Activated CD4-positive, alpha-beta T cell treated with anti-CD3 and anti-CD28 coated beads for 36 hours (primary cell): Measurements from ENCODE around the gene SRRM2. TPM values are rescaled to one million over a fixed set of nuclear protein-coding genes. Genes with fewer than 3 reads are reported as not detected.

Experiments
- ATAC-seq: fragments of 200-7000 bp; cut with Tn5 transposase; one replicate; pipeline ENCODE4 v1.10.0; 2021; ENCODE audit warnings: mild to moderate bottlenecking, moderate library complexity
- CTCF ChIA-PET: fragments of 350-600 bp; sonication (Branson Sonifier 250); formaldehyde crosslinking; loops from one replicate; lab custom pipeline; 2021; ENCODE audit warnings: antibody characterized with exemption; lab: Charles Lee
- POLR2A ChIA-PET: fragments of 350-600 bp; sonication (Branson Sonifier 250); formaldehyde crosslinking; loops from one replicate; lab custom pipeline; 2021; ENCODE audit warnings: antibody characterized with exemption, inconsistent platforms; lab: Charles Lee
- DNase-seq: peaks from one replicate; pipeline ENCODE4 v3.0.0-alpha.2; 2020
- H3K27ac Mint-ChIP-seq: one replicate; pipeline ENCODE4 v1.8.0; 2021; ENCODE audit warnings: mixed read lengths
- H3K27me3 Mint-ChIP-seq: one replicate; pipeline ENCODE4 v1.8.0; 2021; ENCODE audit warnings: mixed read lengths
- H3K36me3 Mint-ChIP-seq: one replicate; pipeline ENCODE4 v1.8.0; 2021; ENCODE audit warnings: low read depth, mixed read lengths
- H3K4me1 Mint-ChIP-seq: one replicate; pipeline ENCODE4 v1.8.0; 2021; ENCODE audit warnings: mixed read lengths
- H3K4me3 Mint-ChIP-seq: one replicate; pipeline ENCODE4 v1.8.0; 2021; ENCODE audit warnings: mild to moderate bottlenecking, moderate library complexity, mixed read lengths
- H3K9me3 Mint-ChIP-seq: one replicate; pipeline ENCODE4 v1.8.0; 2021; ENCODE audit warnings: low read depth, mixed read lengths
- intact Hi-C, 2 experiments: fragments of 100-400 bp; cut with DNase I in 1 of 2; cut with micrococcal nuclease in 1 of 2; formaldehyde crosslinking; loops; one replicate each; pipeline versions ENCODE4 v1.14.2 to v1.15.1; 2022 to 2024; cut with DNase I, micrococcal nuclease
- total RNA-seq, 2 experiments: library from RNA; stranded (reverse); gene quantifications; one replicate each; pipeline ENCODE4 v1.2.3, GENCODE V29; 2021

Gene SRRM2
- total RNA-seq, 2 experiments from 2014 or later: 517 to 598 TPM

DNA sequence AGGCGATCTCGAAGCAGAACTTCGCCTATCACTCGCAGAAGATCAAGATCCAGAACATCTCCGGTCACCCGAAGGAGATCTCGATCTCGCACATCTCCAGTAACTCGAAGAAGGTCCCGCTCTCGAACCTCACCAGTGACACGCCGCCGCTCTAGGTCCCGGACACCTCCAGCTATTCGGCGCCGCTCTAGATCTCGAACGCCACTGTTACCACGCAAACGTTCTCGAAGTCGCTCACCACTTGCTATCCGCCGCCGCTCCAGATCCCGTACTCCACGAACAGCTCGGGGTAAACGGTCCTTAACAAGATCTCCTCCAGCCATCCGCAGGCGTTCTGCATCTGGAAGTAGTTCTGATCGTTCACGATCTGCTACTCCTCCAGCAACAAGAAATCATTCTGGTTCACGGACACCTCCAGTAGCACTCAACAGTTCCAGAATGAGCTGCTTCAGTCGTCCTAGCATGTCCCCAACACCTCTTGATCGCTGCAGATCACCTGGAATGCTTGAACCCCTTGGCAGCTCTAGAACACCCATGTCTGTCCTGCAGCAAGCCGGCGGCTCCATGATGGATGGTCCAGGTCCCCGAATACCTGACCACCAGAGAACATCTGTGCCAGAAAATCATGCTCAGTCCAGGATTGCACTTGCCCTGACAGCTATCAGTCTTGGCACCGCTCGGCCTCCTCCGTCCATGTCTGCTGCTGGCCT is 14.1 kb downstream of the SRRM2 start:
- intact Hi-C loops: no loop called here
- no peak overlapping the region for H3K27ac Mint-ChIP-seq
- DNase-seq: no peak
- H3K4me1 Mint-ChIP-seq: peaks cover 8% of the 10 kb centered on the region
- ChIA-PET CTCF (interaction anchor here (1.0 kb wide), 1 partner anchor 98 kb away, joined by 3 read pairs; no protein-coding TSS in a partner anchor), POLR2A (interaction anchor here (1.4 to 2.2 kb wide), 3 partner anchors 8 to 14 kb away, joined by 4 to 12 read pairs (median 5); partner anchors contain the start of gene SRRM2)
- H3K9me3 Mint-ChIP-seq: no peaks in the 10 kb centered on the region
- no peak for ATAC-seq
- H3K4me3 Mint-ChIP-seq: no peak overlapping the region
- no peaks in the 10 kb centered on the region for H3K27me3 Mint-ChIP-seq
- H3K36me3 Mint-ChIP-seq: peaks cover 88% of the 10 kb centered on the region

DNA sequence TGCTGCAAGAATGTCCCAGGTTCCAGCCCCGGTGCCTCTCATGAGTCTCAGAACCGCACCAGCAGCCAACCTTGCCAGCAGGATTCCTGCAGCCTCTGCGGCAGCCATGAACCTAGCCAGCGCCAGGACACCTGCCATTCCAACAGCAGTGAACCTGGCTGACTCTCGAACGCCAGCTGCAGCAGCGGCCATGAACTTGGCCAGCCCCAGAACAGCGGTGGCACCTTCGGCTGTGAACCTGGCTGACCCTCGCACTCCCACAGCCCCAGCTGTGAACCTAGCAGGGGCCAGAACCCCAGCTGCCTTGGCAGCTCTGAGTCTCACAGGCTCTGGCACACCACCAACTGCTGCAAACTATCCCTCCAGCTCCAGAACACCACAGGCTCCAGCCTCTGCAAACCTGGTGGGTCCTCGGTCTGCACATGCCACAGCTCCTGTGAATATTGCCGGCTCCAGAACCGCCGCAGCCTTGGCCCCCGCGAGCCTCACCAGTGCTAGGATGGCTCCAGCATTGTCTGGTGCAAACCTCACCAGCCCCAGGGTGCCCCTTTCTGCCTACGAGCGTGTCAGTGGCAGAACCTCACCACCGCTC is 14.8 kb downstream of the SRRM2 start:
- Mint-ChIP-seq H3K36me3 (peaks cover 84% of the 10 kb centered on the region), H3K27ac (no peak overlapping the region), H3K4me3 (no peak overlapping the region), H3K4me1 (peaks cover 8% of the 10 kb centered on the region), H3K27me3 (no peaks in the 10 kb centered on the region), H3K9me3 (no peaks in the 10 kb centered on the region)
- ChIA-PET CTCF (interaction anchor here (1.0 kb wide), 1 partner anchor 99 kb away, joined by 3 read pairs; no protein-coding TSS in a partner anchor), POLR2A (interaction anchor here (0.5 to 2.2 kb wide), 6 partner anchors 9 to 178 kb away, joined by 3 to 12 read pairs (median 4); partner anchors contain the start of gene SRRM2)
- ATAC-seq: no peak
- no peak for DNase-seq
- intact Hi-C loops: no loop called here

DNA sequence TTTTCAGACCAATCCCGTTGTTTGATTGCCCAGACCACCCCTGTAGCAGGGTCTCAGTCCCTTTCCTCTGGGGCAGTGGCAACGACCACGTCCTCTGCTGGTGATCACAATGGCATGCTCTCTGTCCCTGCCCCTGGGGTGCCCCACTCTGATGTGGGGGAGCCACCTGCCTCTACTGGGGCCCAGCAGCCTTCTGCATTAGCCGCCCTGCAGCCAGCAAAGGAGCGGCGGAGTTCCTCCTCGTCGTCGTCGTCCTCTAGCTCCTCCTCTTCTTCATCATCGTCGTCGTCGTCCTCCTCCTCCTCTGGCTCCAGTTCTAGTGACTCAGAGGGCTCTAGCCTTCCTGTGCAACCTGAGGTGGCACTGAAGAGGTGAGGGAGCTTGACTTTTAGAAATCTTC is 15.5 kb downstream of the SRRM2 start:
- DNase-seq (no peak), ATAC-seq (no peak)
- no peak overlapping the region for H3K27ac Mint-ChIP-seq
- H3K4me1 Mint-ChIP-seq: peaks cover 7% of the 10 kb centered on the region
- peaks cover 82% of the 10 kb centered on the region for H3K36me3 Mint-ChIP-seq
- intact Hi-C loops: no loop called here
- no peak overlapping the region for H3K4me3 Mint-ChIP-seq
- ChIA-PET POLR2A (interaction anchor here (0.5 to 2.2 kb wide), 4 partner anchors 10 to 178 kb away, joined by 3 to 12 read pairs (median 4); no protein-coding TSS in a partner anchor), CTCF (interaction anchor here (0.5 to 1.0 kb wide), 2 partner anchors 36 to 101 kb away, joined by 3 read pairs; no protein-coding TSS in a partner anchor)
- no peaks in the 10 kb centered on the region for H3K9me3 Mint-ChIP-seq
- H3K27me3 Mint-ChIP-seq: no peaks in the 10 kb centered on the region

DNA sequence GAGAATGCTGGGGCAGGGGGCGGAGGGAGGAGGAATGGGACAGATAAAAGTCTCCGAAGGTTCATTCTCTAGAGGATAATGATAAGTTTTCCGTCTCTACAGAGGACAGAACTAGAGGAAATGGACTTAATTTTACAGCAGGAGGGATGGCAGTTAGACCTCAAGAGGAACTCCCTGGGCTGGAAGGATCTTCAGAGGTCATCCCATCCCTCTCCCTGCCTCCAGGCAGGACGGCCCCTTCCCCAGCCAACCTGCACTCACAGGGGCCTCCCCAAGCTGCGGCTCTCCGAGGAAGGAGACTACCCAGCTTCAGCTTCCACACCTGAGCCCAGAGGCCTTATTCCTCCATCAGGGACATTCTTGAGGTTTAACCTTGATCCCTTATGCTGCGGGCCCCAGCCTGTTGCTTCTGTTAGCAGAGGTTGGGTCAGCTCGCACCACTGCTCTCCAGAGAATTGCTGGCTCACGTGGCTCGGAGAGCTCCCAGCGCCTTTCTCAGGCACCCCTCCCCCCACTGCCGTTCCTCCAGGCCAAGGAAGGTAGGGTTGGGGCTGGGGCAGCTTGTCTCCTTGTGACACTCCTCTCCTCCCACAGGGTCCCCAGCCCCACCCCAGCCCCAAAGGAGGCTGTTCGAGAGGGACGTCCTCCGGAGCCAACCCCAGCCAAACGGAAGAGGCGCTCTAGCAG is 16.1 kb downstream of the SRRM2 start:
- Mint-ChIP-seq H3K4me3 (no peak overlapping the region), H3K4me1 (peaks cover 7% of the 10 kb centered on the region), H3K27ac (no peak overlapping the region), H3K36me3 (peaks cover 75% of the 10 kb centered on the region), H3K27me3 (no peaks in the 10 kb centered on the region), H3K9me3 (no peaks in the 10 kb centered on the region)
- intact Hi-C loops: no loop called here
- POLR2A ChIA-PET: interaction anchor here (0.6 to 2.2 kb wide), 4 partner anchors 10 to 1102 kb away, joined by 3 to 12 read pairs (median 4); no protein-coding TSS in a partner anchor
- no peak for DNase-seq
- no peak for ATAC-seq
- CTCF ChIA-PET: interaction anchor here (0.5 to 1.0 kb wide), 2 partner anchors 36 to 100 kb away, joined by 3 read pairs; no protein-coding TSS in a partner anchor

DNA sequence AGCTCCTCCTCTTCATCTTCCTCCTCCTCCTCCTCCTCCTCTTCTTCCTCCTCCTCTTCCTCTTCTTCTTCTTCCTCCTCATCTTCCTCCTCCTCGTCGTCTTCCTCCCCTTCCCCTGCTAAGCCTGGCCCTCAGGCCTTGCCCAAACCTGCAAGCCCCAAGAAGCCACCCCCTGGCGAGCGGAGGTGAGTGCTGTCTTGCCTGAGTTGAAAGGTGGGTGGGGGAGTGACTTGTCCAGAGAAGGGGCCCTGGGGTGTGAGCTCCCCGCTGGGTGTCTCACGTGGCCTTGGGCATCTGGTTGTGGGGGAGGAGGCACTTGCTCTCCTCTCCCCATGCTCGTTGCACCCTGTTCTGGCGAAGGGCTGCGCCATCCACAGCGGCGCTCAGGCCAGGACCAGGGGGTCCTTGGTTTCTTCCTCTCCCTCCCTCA is 16.7 kb downstream of the SRRM2 start:
- H3K36me3 Mint-ChIP-seq: peaks cover 70% of the 10 kb centered on the region
- no peak for ATAC-seq

DNA sequence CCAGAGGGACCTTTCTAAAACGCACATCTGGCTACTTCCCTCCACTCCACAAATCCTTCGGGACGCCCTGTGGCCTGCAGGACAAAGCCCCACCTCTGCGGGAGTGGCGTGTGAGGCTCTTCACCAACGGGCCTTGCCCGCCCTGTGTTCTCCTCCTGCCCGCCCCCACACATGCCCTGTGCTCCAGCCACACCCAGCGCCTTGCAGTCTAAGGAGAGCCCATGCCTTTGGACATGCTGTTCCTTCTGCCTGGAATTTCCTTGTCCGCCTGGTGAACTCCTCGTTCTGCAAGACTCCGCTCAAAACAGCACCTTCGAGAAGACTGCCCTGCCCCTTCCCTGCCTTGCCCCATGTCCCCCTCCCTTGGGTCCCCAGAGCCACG is 17.2 kb downstream of the SRRM2 start:
- DNase-seq (no peak), ATAC-seq (no peak)
- Mint-ChIP-seq H3K27ac (no peak overlapping the region), H3K27me3 (no peaks in the 10 kb centered on the region), H3K36me3 (peaks cover 64% of the 10 kb centered on the region), H3K4me3 (no peak overlapping the region), H3K9me3 (no peaks in the 10 kb centered on the region), H3K4me1 (peaks cover 7% of the 10 kb centered on the region)
- intact Hi-C loops: no loop called here
- POLR2A ChIA-PET: no interaction called here
- CTCF ChIA-PET: interaction anchor here (0.6 kb wide), 1 partner anchor 16 kb away, joined by 3 read pairs; no protein-coding TSS in a partner anchor

More for the DNA sequence above, 16.7 kb downstream of the SRRM2 start:
- ChIA-PET CTCF (no interaction called here), POLR2A (interaction anchor here (0.6 kb wide), 1 partner anchor 1102 kb away, joined by 4 read pairs; no protein-coding TSS in a partner anchor)
- no peak for DNase-seq
- no peaks in the 10 kb centered on the region for H3K27me3 Mint-ChIP-seq
- peaks cover 7% of the 10 kb centered on the region for H3K4me1 Mint-ChIP-seq
- intact Hi-C loops: no loop called here
- H3K9me3 Mint-ChIP-seq: no peaks in the 10 kb centered on the region
- H3K4me3 Mint-ChIP-seq: no peak overlapping the region
- no peak overlapping the region for H3K27ac Mint-ChIP-seq

DNA sequence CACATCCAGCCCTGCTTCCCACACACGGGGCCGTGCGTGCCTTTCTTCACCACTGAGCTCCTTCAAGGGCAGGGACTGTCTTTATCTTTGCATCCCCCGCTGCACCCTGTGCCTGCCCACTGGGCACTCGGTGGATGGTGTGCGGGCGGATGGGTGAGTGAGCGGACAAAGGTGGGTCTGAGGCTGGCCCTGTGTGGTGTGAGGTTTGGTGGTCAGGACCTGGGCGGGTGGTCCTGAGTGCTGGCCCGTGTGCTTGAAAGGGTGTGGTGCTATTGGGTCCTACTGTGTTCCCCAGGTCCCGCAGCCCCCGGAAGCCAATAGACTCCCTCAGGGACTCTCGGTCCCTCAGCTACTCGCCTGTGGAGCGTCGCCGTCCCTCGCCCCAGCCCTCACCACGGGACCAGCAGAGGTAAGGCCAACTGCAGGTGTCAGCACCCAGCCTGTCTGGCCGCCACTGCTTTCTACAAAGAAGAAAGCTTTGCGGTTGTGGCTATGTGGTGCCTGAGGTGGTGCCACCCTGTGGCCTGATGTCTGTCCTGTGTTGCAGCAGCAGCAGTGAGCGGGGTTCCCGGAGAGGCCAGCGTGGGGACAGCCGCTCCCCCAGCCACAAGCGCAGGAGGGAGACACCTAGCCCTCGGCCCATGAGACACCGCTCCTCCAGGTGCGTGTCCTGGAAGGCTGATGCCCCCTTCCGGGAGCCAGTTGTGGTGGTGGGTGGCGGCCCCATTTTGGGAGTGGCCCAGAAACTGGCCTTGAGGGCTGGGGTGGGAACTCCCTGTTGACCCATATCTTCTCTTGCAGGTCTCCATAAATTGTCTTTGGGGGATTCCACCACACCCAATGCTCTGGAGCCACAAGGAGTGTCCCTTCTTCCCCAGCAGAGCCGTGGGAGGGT is 17.9 kb downstream of the SRRM2 start:
- ChIA-PET POLR2A (no interaction called here), CTCF (interaction anchor here (0.6 kb wide), 1 partner anchor 17 kb away, joined by 3 read pairs; no protein-coding TSS in a partner anchor)
- no peak overlapping the region for H3K4me3 Mint-ChIP-seq
- ATAC-seq (no peak), DNase-seq (peak; percentile 41)
- H3K27me3 Mint-ChIP-seq: no peaks in the 10 kb centered on the region
- H3K4me1 Mint-ChIP-seq: peaks cover 9% of the 10 kb centered on the region
- no peak overlapping the region for H3K27ac Mint-ChIP-seq
- no peaks in the 10 kb centered on the region for H3K9me3 Mint-ChIP-seq
- H3K36me3 Mint-ChIP-seq: peaks cover 58% of the 10 kb centered on the region
- intact Hi-C loops: no loop called here

DNA sequence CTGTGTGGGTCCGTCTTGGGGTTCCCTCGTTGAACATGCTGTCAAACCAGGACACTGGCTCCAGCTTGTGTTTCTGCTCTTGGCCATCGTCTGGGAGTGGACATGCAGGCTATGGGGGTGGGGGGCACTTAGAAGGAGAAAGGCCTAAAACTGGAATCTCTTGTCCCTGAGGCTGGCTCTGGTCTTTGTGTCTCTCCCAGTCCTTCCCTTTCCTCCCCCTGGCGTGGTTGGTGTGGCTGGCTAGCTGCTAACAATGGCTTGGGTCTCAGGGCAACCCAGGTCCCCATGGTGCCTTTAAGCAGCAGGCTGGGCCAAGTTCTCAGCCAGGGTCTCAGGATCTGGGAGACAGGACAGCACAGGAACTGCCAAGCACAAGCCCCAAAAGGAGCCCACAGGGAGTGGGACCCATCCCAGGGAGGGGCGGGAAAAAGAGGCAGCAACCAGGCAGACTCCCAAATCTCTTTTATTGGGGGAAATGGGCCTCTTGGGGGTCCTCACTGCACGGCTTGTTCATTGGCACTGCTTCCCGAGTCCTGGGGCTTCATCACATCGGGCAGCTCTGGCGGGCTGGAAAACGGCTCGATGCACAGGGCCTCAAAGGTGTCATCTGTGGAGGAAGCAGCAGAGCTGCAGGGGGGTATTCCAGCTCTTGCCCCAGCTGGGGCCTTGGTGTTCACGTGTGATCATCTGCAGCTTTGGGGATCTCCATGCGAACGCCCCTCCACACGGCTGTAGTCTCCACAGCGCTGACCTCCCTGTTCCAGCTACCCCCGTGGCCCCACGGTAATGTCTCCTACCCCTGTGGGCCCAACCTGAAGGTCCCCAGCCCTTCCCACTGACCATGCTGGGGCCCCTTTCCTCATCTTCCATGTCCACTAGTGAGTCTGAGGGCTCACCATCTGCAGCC is 19.3 kb downstream of the SRRM2 start:
- ATAC-seq: no peak
- Mint-ChIP-seq H3K36me3 (peaks cover 43% of the 10 kb centered on the region), H3K4me1 (peaks cover 20% of the 10 kb centered on the region), H3K27me3 (no peaks in the 10 kb centered on the region), H3K27ac (no peak overlapping the region), H3K4me3 (no peak overlapping the region), H3K9me3 (no peaks in the 10 kb centered on the region)
- no peak for DNase-seq
- ChIA-PET POLR2A (interaction anchor here (0.7 kb wide), 1 partner anchor 34 kb away, joined by 4 read pairs; no protein-coding TSS in a partner anchor), CTCF (no interaction called here)
- intact Hi-C loops: no loop called here

DNA sequence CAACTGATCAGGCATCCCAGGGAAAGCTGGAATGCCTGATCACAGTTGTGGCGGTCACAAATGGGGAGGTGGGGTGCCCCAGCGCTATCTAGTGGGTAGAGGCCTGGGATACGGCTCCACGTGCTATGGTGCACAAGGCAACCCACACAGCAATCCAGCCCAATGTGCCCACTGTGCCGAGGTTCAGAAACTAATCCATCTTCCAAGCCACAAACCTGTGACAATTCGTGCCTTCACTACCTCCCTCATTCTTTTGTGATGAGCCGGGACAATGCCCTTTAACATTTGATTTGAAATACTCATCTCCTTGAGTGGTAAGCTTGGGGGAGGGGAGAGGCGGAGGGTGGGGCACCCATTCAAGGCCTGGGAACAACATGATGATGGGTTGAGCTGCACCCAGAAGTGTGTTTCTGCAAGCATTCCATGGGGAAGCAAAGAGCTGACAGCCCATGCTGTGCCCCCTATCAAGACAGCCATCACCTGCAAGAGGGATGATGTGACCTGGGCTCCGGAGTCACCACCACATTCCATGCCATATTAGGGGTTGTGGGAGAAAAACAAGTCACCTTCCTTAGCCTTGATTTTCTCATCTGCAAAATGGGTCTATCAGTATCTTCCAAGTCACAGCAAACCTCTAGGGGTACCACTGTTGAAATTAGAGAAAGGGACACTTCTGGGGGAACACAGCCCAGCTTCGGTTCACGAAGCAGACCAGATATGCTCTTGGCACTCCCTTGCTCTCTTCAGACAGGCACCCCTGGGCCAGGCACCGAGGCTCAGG is 20.9 kb downstream of the SRRM2 start:
- intact Hi-C loops: no loop called here
- no peak overlapping the region for H3K27ac Mint-ChIP-seq
- no peak for DNase-seq
- H3K27me3 Mint-ChIP-seq: no peaks in the 10 kb centered on the region
- POLR2A ChIA-PET: interaction anchor here (0.6 to 6.3 kb wide), 4 partner anchors 8 to 21 kb away, joined by 4 to 26 read pairs (median 6); partner anchors contain the start of gene SRRM2
- CTCF ChIA-PET: interaction anchor here (0.8 to 1.2 kb wide), 3 partner anchors 21 to 100 kb away, joined by 3 read pairs; partner anchors contain the start of gene SRRM2
- no peak for ATAC-seq
- H3K36me3 Mint-ChIP-seq: peaks cover 38% of the 10 kb centered on the region
- no peaks in the 10 kb centered on the region for H3K9me3 Mint-ChIP-seq
- H3K4me1 Mint-ChIP-seq: peaks cover 24% of the 10 kb centered on the region
- H3K4me3 Mint-ChIP-seq: no peak overlapping the region
